SJSA1 (cell line): ENCODE measurements around the gene ZC3HAV1. TPM values are rescaled to one million over a fixed set of nuclear protein-coding genes. Genes with fewer than 3 reads are reported as not detected.
"Not testable (repeated sequence)": the region's sequence is repeated elsewhere in the genome, so short reads cannot be mapped to it uniquely, and the experiment has no call there.

Source experiments
- DNase-seq, 2 experiments: peaks; one replicate each; pipeline ENCODE4 v3.0.0-alpha.2; 2015 to 2020; ENCODE audit warnings: low spot score in 2 of 2, low read depth in 1 of 2
- H3K27ac ChIP-seq: fragments of 250-450 bp; sonication (Bioruptor Pico); 2 replicates; pipeline ENCODE4 v1.5.1; 2020; ENCODE audit warnings: mild to moderate bottlenecking, moderate library complexity
- H3K27me3 ChIP-seq: fragments of 250-450 bp; sonication (Bioruptor Pico); replicated peaks from 2 replicates; pipeline ENCODE4 v1.5.1; 2020; ENCODE audit warnings: mild to moderate bottlenecking, moderate library complexity
- H3K36me3 ChIP-seq: fragments of 250-450 bp; sonication (Bioruptor Pico); 2 replicates; pipeline ENCODE4 v1.5.1; 2020; ENCODE audit warnings: mild to moderate bottlenecking
- H3K4me1 ChIP-seq: fragments of 250-450 bp; sonication (Bioruptor Pico); replicated peaks from 2 replicates; pipeline ENCODE4 v1.6.1; 2021; ENCODE audit warnings: mild to moderate bottlenecking
- H3K4me3 ChIP-seq: fragments of 250-450 bp; sonication (Bioruptor Pico); 2 replicates; pipeline ENCODE4 v1.5.1; 2020; ENCODE audit warnings: mild to moderate bottlenecking
- H3K9me3 ChIP-seq: fragments of 250-450 bp; sonication (Bioruptor Pico); replicated peaks from 2 replicates; pipeline ENCODE4 v1.5.1; 2020; ENCODE audit warnings: mild to moderate bottlenecking
- total RNA-seq: library from RNA; depleted of rRNA; stranded (reverse); fragments of >200 nt; shearing (Covaris generic); gene quantifications from 2 replicates; pipeline ENCODE4 v1.2.3, GENCODE V29; 2014; rRNA removed

ZC3HAV1 gene
- total RNA-seq, 1 experiment from 2014 or later = 27.4 TPM

GRCh38 chr7:139029353-139029752 is 80.2 kb downstream of the ZC3HAV1 start:
- H3K4me3 ChIP-seq = no peak overlapping the region
- no peaks in the 10 kb centered on the region for H3K27me3 ChIP-seq
- H3K4me1 ChIP-seq = peaks cover 3% of the 10 kb centered on the region
- H3K9me3 ChIP-seq = no peaks in the 10 kb centered on the region
- DNase-seq = no peak
- no peak overlapping the region for H3K27ac ChIP-seq
- H3K36me3 ChIP-seq = peaks cover 88% of the 10 kb centered on the region

- no peaks in the 10 kb centered on the region for H3K9me3 ChIP-seq
- H3K27ac ChIP-seq = no peak overlapping the region
- H3K4me1 ChIP-seq = peaks cover 6% of the 10 kb centered on the region
- peaks cover 84% of the 10 kb centered on the region for H3K36me3 ChIP-seq
- H3K4me3 ChIP-seq = no peak overlapping the region
- H3K27me3 ChIP-seq = no peaks in the 10 kb centered on the region
- no peak for DNase-seq
Observed at GRCh38 chr7:139026551-139026950, 83.0 kb downstream of the ZC3HAV1 start.

- DNase-seq, H3K27me3 ChIP-seq, H3K9me3 ChIP-seq, H3K4me1 ChIP-seq, H3K27ac ChIP-seq, H3K4me3 ChIP-seq: not testable (repeated sequence)
- H3K36me3 ChIP-seq = peaks cover 77% of the 10 kb centered on the region
Observed at GRCh38 chr7:139025861-139026260, 83.7 kb downstream of the ZC3HAV1 start.

GRCh38 chr7:139023076-139023475 is 86.4 kb downstream of the ZC3HAV1 start:
- DNase-seq = no peak

GRCh38 chr7:139022286-139022685 is 87.2 kb downstream of the ZC3HAV1 start:
- Histone ChIP-seq H3K27ac (no peak overlapping the region), H3K4me3 (no peak overlapping the region), H3K9me3 (no peaks in the 10 kb centered on the region), H3K36me3 (peaks cover 43% of the 10 kb centered on the region), H3K4me1 (peaks cover 6% of the 10 kb centered on the region), H3K27me3 (no peaks in the 10 kb centered on the region)
- no peak for DNase-seq

More at GRCh38 chr7:139023076-139023475, 86.4 kb downstream of the ZC3HAV1 start:
- no peaks in the 10 kb centered on the region for H3K9me3 ChIP-seq
- H3K36me3 ChIP-seq = peaks cover 51% of the 10 kb centered on the region
- H3K27ac ChIP-seq = peak overlapping the region; percentile 39; the same call in 1 of the 2 replicates
- no peak overlapping the region for H3K4me3 ChIP-seq
- H3K4me1 ChIP-seq = peaks cover 6% of the 10 kb centered on the region
- no peaks in the 10 kb centered on the region for H3K27me3 ChIP-seq

GRCh38 chr7:139018910-139019309 is 90.6 kb downstream of the ZC3HAV1 start:
- Histone ChIP-seq H3K36me3 (peaks cover 18% of the 10 kb centered on the region), H3K27ac (no peak overlapping the region), H3K4me1 (peaks cover 11% of the 10 kb centered on the region), H3K9me3 (no peaks in the 10 kb centered on the region), H3K27me3 (no peaks in the 10 kb centered on the region; the same call in 1 of the 2 replicates), H3K4me3 (no peak overlapping the region)
- no peak for DNase-seq

GRCh38 chr7:139016931-139017511 is 92.5 kb downstream of the ZC3HAV1 start:
- Histone ChIP-seq H3K27ac (no peak overlapping the region), H3K4me1 (peaks cover 5% of the 10 kb centered on the region; the same call in 1 of the 2 replicates)
- peak; percentile 25 to 56 for DNase-seq

GRCh38 chr7:139011373-139011772 is 98.1 kb downstream of the ZC3HAV1 start:
- Histone ChIP-seq H3K27me3 (no peaks in the 10 kb centered on the region; the same call in 1 of the 2 replicates), H3K27ac (no peak overlapping the region), H3K36me3 (no peaks in the 10 kb centered on the region), H3K4me3 (no peak overlapping the region), H3K4me1 (no peaks in the 10 kb centered on the region), H3K9me3 (no peaks in the 10 kb centered on the region)
- DNase-seq = no peak

More at GRCh38 chr7:139016931-139017511, 92.5 kb downstream of the ZC3HAV1 start:
- Histone ChIP-seq H3K9me3 (no peaks in the 10 kb centered on the region), H3K4me3 (no peak overlapping the region), H3K36me3 (peaks cover 2% of the 10 kb centered on the region), H3K27me3 (no peaks in the 10 kb centered on the region; the same call in 1 of the 2 replicates)

- Histone ChIP-seq H3K4me1 (no peaks in the 10 kb centered on the region), H3K36me3 (no peaks in the 10 kb centered on the region), H3K27me3 (peaks cover 3% of the 10 kb centered on the region), H3K27ac (no peak overlapping the region), H3K4me3 (no peak overlapping the region), H3K9me3 (no peaks in the 10 kb centered on the region)
- no peak for DNase-seq
Observed at GRCh38 chr7:139004321-139005090, 105.0 kb downstream of the ZC3HAV1 start.

GRCh38 chr7:138999414-138999813 is 110.1 kb downstream of the ZC3HAV1 start:
- Histone ChIP-seq H3K27ac (no peak overlapping the region), H3K9me3 (no peaks in the 10 kb centered on the region), H3K27me3 (no peaks in the 10 kb centered on the region; the same call in none of the 2 replicates), H3K36me3 (no peaks in the 10 kb centered on the region), H3K4me3 (no peak overlapping the region), H3K4me1 (no peaks in the 10 kb centered on the region)
- no peak for DNase-seq

Other genes starting within 250 kb of the ZC3HAV1 start
- gene KIAA1549, start 128.3 kb downstream of the ZC3HAV1 start, total RNA-seq = 0.75 and 0.95 TPM in 2 replicates
- gene ZC3HAV1L, start 73.7 kb downstream of the ZC3HAV1 start, total RNA-seq = 7.5 and 15.2 TPM in 2 replicates
- gene UBN2, start 121.5 kb upstream of the ZC3HAV1 start, total RNA-seq = 3.8 and 3.9 TPM in 2 replicates
- 9.8 and 13.6 TPM in 2 replicates for gene FMC1, start 231.6 kb upstream of the ZC3HAV1 start, total RNA-seq